ENCODE results near the gene REXO1. TPM values are rescaled to one million over a fixed set of nuclear protein-coding genes. Genes with fewer than 3 reads are reported as not detected.
"Not testable (repeated sequence)": the region's sequence is repeated elsewhere in the genome, so short reads cannot be mapped to it uniquely, and the experiment has no call there.

Gene REXO1
- total and polyA plus RNA-seq, 2 donors (not counting 1 experiment from before 2014, with no cell fraction given): 6.1 to 6.8 TPM

GRCh38 chr19:1805401-1806183 lies 42.7 kb downstream of the REXO1 start:
- no peaks in the 10 kb centered on the region for H3K79me2 ChIP-seq (ENCODE audit: control insufficient read depth, insufficient read depth, low read length)
- H2AFZ ChIP-seq (ENCODE audit: low read length): no peak overlapping the region
- H3K4me1 ChIP-seq (ENCODE audit: control insufficient read depth, extremely low read depth, insufficient read depth, low read length): no peaks in the 10 kb centered on the region
- no peak overlapping the region for H3K4me2 ChIP-seq (ENCODE audit: extremely low read depth, insufficient read depth, low read length)
- no peaks in the 10 kb centered on the region for H3K27me3 ChIP-seq (ENCODE audit: control insufficient read depth, insufficient read depth, low read length)
- no peaks in the 10 kb centered on the region for H4K20me1 ChIP-seq (ENCODE audit: control insufficient read depth, extremely low read depth, insufficient read depth, low read length)
- no peaks in the 10 kb centered on the region for H3K9me3 ChIP-seq (ENCODE audit: control insufficient read depth, insufficient read depth, low read depth, low read length)
- no peaks in the 10 kb centered on the region for H3K36me3 ChIP-seq (ENCODE audit: control insufficient read depth, insufficient read depth, low read length)
- H3K4me3 ChIP-seq (replicated peaks in 1 of 4; ENCODE audit: control extremely low read depth in 1 of 4, insufficient read depth in 1 of 4, low read depth in 3 of 4, low read length in 4 of 4): no peak overlapping the region
- no peak for DNase-seq (ENCODE audit: low read depth in 2 of 2)
- H3K27ac ChIP-seq (ENCODE audit: insufficient read depth, low read length): no peak overlapping the region
- H3K9ac ChIP-seq (ENCODE audit: insufficient read depth, low read length): no peak overlapping the region
- TF ChIP-seq, protein P1, sequence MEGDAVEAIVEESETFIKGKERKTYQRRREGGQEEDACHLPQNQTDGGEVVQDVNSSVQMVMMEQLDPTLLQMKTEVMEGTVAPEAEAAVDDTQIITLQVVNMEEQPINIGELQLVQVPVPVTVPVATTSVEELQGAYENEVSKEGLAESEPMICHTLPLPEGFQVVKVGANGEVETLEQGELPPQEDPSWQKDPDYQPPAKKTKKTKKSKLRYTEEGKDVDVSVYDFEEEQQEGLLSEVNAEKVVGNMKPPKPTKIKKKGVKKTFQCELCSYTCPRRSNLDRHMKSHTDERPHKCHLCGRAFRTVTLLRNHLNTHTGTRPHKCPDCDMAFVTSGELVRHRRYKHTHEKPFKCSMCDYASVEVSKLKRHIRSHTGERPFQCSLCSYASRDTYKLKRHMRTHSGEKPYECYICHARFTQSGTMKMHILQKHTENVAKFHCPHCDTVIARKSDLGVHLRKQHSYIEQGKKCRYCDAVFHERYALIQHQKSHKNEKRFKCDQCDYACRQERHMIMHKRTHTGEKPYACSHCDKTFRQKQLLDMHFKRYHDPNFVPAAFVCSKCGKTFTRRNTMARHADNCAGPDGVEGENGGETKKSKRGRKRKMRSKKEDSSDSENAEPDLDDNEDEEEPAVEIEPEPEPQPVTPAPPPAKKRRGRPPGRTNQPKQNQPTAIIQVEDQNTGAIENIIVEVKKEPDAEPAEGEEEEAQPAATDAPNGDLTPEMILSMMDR (conservative IDR thresholded peaks at IDR 0.05 in 1 of 2, IDR thresholded peaks at IDR 0.05 in 1 of 2; ENCODE audit: low read depth in 1 of 2, low read length in 2 of 2): no peak
- TF ChIP-seq EZH2 (IDR thresholded peaks at IDR 0.05; ENCODE audit: low read length, missing control alignments): no peak

DNA sequence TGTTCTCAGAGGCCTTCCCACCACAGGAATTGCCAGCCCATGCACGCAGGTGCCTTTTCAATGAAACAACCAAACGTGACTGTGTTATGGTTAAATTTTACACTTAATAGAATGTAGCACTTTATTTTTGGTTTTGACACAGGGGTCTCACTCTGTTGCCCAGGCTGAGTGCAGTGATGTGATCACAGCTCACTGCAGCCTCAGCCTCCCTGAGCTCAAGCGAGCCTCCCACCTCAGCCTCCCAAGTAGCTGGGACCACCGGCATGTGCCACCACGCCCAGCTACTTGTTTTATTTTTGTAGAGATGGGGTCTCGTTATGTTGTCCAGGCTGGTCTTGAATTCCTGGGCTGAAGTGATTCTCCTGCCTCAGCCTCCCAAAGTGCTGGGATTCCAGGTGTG lies 43.4 kb downstream of the REXO1 start:
- TF ChIP-seq, protein P1 (conservative IDR thresholded peaks at IDR 0.05 in 1 of 2, IDR thresholded peaks at IDR 0.05 in 1 of 2; ENCODE audit: low read depth in 1 of 2, low read length in 2 of 2): no peak
- no peak for TF ChIP-seq EZH2 (IDR thresholded peaks at IDR 0.05; ENCODE audit: low read length, missing control alignments)
- no peaks in the 10 kb centered on the region for H3K36me3 ChIP-seq (ENCODE audit: control insufficient read depth, insufficient read depth, low read length)
- no peak overlapping the region for H3K9ac ChIP-seq (ENCODE audit: insufficient read depth, low read length)

DNA sequence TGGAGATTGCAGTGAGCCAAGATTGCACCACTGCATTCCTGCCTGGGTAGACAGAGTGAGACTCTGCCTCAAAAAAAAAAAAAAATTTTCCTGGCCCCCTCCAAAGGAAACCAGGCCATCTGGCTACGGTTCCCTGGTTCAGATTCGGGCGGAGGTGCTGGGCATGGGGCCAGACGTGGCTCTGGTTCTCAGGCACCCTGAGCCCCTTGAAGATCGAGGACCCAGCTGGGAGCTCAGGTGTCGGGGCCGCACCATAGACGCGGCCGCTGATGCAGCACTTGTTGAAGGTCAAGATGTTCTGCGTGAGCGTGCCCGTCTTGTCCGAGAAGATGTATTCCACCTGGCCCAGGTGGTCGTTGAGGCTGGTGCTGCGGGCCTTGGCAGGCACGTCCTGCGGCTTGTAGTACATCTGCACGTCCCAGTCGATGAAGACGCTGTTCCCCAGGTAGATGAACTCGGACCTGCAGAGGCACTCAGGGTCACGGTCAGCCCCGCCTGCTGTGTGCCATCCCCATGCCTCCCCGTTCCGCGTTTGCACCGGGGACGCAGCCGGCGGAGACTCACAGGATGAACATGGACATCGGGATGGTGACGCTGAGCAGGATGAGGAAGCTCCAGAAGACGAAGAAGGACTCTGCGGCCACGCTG lies 48.5 kb downstream of the REXO1 start:
- no peak for DNase-seq (ENCODE audit: low read depth in 2 of 2)
- Histone ChIP-seq H3K79me2 (ENCODE audit: control insufficient read depth, insufficient read depth, low read length) (no peaks in the 10 kb centered on the region), H3K36me3 (ENCODE audit: control insufficient read depth, insufficient read depth, low read length) (no peaks in the 10 kb centered on the region), H4K20me1 (ENCODE audit: control insufficient read depth, extremely low read depth, insufficient read depth, low read length) (no peaks in the 10 kb centered on the region), H3K9ac (ENCODE audit: insufficient read depth, low read length) (no peak overlapping the region), H3K27ac (ENCODE audit: insufficient read depth, low read length) (no peak overlapping the region), H3K9me3 (ENCODE audit: control insufficient read depth, insufficient read depth, low read depth, low read length) (no peaks in the 10 kb centered on the region), H3K4me3 (replicated peaks in 1 of 4; ENCODE audit: control extremely low read depth in 1 of 4, insufficient read depth in 1 of 4, low read depth in 3 of 4, low read length in 4 of 4) (no peak overlapping the region), H3K27me3 (ENCODE audit: control insufficient read depth, insufficient read depth, low read length) (no peaks in the 10 kb centered on the region), H3K4me1 (ENCODE audit: control insufficient read depth, extremely low read depth, insufficient read depth, low read length) (no peaks in the 10 kb centered on the region), H3K4me2 (ENCODE audit: extremely low read depth, insufficient read depth, low read length) (no peak overlapping the region), H2AFZ (ENCODE audit: low read length) (no peak overlapping the region)
- TF ChIP-seq, protein P1 (conservative IDR thresholded peaks at IDR 0.05 in 1 of 2, IDR thresholded peaks at IDR 0.05 in 1 of 2; ENCODE audit: low read depth in 1 of 2, low read length in 2 of 2): no peak
- no peak for TF ChIP-seq EZH2 (IDR thresholded peaks at IDR 0.05; ENCODE audit: low read length, missing control alignments)

More for the DNA sequence above, 43.4 kb downstream of the REXO1 start:
- Histone ChIP-seq H3K4me3 (replicated peaks in 1 of 4; ENCODE audit: control extremely low read depth in 1 of 4, insufficient read depth in 1 of 4, low read depth in 3 of 4, low read length in 4 of 4) (no peak overlapping the region), H2AFZ (ENCODE audit: low read length) (no peak overlapping the region), H3K4me1 (ENCODE audit: control insufficient read depth, extremely low read depth, insufficient read depth, low read length) (no peaks in the 10 kb centered on the region), H3K4me2 (ENCODE audit: extremely low read depth, insufficient read depth, low read length) (no peak overlapping the region), H4K20me1 (ENCODE audit: control insufficient read depth, extremely low read depth, insufficient read depth, low read length) (no peaks in the 10 kb centered on the region), H3K9me3 (ENCODE audit: control insufficient read depth, insufficient read depth, low read depth, low read length) (no peaks in the 10 kb centered on the region), H3K27me3 (ENCODE audit: control insufficient read depth, insufficient read depth, low read length) (no peaks in the 10 kb centered on the region), H3K79me2 (ENCODE audit: control insufficient read depth, insufficient read depth, low read length) (no peaks in the 10 kb centered on the region), H3K27ac (ENCODE audit: insufficient read depth, low read length) (no peak overlapping the region)
- no peak for DNase-seq (ENCODE audit: low read depth in 2 of 2)

- not testable (repeated sequence) for H3K9ac ChIP-seq (ENCODE audit: insufficient read depth, low read length)
Observed at GRCh38 chr19:1797313-1797712, 51.0 kb downstream of the REXO1 start.

More at GRCh38 chr19:1797313-1797712, 51.0 kb downstream of the REXO1 start:
- DNase-seq (ENCODE audit: low read depth in 2 of 2); H4K20me1 ChIP-seq (ENCODE audit: control insufficient read depth, extremely low read depth, insufficient read depth, low read length); H3K4me3 ChIP-seq (replicated peaks in 1 of 4; ENCODE audit: control extremely low read depth in 1 of 4, insufficient read depth in 1 of 4, low read depth in 3 of 4, low read length in 4 of 4); H3K4me1 ChIP-seq (ENCODE audit: control insufficient read depth, extremely low read depth, insufficient read depth, low read length); H3K9me3 ChIP-seq (ENCODE audit: control insufficient read depth, insufficient read depth, low read depth, low read length); H3K79me2 ChIP-seq (ENCODE audit: control insufficient read depth, insufficient read depth, low read length); H3K4me2 ChIP-seq (ENCODE audit: extremely low read depth, insufficient read depth, low read length); H3K27ac ChIP-seq (ENCODE audit: insufficient read depth, low read length); H3K36me3 ChIP-seq (ENCODE audit: control insufficient read depth, insufficient read depth, low read length); H3K27me3 ChIP-seq (ENCODE audit: control insufficient read depth, insufficient read depth, low read length); H2AFZ ChIP-seq (ENCODE audit: low read length): not testable (repeated sequence)
